Mesothelial cell of epicardium (in vitro differentiated cells): Measurements from ENCODE around the gene KLK11. TPM values are rescaled to one million over a fixed set of nuclear protein-coding genes. Genes with fewer than 3 reads are reported as not detected.

Experiments
- DNase-seq, 2 experiments: peaks; one replicate each; pipeline ENCODE4 v3.0.0; 2021; ENCODE audit warnings: low spot score in 2 of 2; ENCODE audit not compliant: unreplicated experiment in 2 of 2
- H3K27ac Mint-ChIP-seq: 2 replicates; pipeline ENCODE4 v1.8.0; 2021; ENCODE audit warnings: mixed read lengths
- H3K27me3 Mint-ChIP-seq: 2 replicates; pipeline ENCODE4 v1.8.0; 2021; ENCODE audit warnings: low read depth, mixed read lengths
- H3K36me3 Mint-ChIP-seq: 2 replicates; pipeline ENCODE4 v1.8.0; 2021; ENCODE audit warnings: mixed read lengths
- H3K4me1 Mint-ChIP-seq: 2 replicates; pipeline ENCODE4 v1.8.0; 2021; ENCODE audit warnings: mixed read lengths
- H3K4me3 Mint-ChIP-seq: 2 replicates; pipeline ENCODE4 v1.8.0; 2021; ENCODE audit warnings: mild to moderate bottlenecking, moderate library complexity, mixed read lengths
- H3K9me3 Mint-ChIP-seq: 2 replicates; pipeline ENCODE4 v1.8.0; 2021; ENCODE audit warnings: mixed read lengths
- total RNA-seq: library from RNA; stranded (reverse); gene quantifications from 3 replicates; pipeline ENCODE4 v1.2.1, GENCODE V29; 2021
- TF ChIP-seq, protein P1 (sequence below): fragments of 200-600 bp; sonication (generic); IDR thresholded peaks from one replicate; pipeline ENCODE4 v1.5.0; 2021; ENCODE audit warnings: antibody characterized with exemption; ENCODE audit not compliant: unreplicated experiment

The KLK11 gene
- total RNA-seq, 1 donor from 2014 or later = not detected

GRCh38 chr19:51036519-51036918, 10.1 kb upstream of the KLK11 start:
- Mint-ChIP-seq H3K27me3 (peaks cover 24% of the 10 kb centered on the region), H3K9me3 (no peaks in the 10 kb centered on the region), H3K27ac (no peak overlapping the region), H3K36me3 (no peaks in the 10 kb centered on the region), H3K4me3 (no peak overlapping the region), H3K4me1 (no peaks in the 10 kb centered on the region)
- no peak for DNase-seq
- TF ChIP-seq, protein P1, sequence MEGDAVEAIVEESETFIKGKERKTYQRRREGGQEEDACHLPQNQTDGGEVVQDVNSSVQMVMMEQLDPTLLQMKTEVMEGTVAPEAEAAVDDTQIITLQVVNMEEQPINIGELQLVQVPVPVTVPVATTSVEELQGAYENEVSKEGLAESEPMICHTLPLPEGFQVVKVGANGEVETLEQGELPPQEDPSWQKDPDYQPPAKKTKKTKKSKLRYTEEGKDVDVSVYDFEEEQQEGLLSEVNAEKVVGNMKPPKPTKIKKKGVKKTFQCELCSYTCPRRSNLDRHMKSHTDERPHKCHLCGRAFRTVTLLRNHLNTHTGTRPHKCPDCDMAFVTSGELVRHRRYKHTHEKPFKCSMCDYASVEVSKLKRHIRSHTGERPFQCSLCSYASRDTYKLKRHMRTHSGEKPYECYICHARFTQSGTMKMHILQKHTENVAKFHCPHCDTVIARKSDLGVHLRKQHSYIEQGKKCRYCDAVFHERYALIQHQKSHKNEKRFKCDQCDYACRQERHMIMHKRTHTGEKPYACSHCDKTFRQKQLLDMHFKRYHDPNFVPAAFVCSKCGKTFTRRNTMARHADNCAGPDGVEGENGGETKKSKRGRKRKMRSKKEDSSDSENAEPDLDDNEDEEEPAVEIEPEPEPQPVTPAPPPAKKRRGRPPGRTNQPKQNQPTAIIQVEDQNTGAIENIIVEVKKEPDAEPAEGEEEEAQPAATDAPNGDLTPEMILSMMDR = no peak

DNA sequence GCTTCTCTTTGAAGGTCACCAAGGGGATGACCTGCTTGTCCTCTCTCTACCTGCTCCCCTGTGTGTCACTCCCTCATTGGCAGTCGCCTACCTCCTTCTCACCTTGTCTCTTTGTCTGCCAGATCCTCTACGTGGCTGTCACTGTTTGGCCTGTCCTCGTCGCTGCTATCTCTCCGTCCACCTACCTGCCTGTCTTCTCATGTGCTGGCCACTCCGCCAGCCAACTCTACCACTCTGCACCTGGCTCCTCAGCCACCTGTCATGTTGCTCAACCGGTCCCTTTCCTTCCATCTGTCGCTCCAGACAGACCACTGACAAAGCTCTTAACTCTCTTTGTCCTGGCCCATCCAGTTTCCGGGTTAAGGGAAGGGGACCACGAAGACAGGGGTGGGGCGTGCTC, 8.3 kb upstream of the KLK11 start, which contains the start of gene KLK12:
Gene KLK12, minus strand, starts transcription at position 299 of the 400 bp plus-strand sequence. CDS start 381 bp downstream, outside the sequence.
- Mint-ChIP-seq H3K36me3 (no peaks in the 10 kb centered on the region), H3K4me3 (no peak within 1 kb of the TSS), H3K27me3 (peaks cover 24% of the 10 kb centered on the region), H3K27ac (no peak within 1 kb of the TSS), H3K4me1 (no peaks in the 10 kb centered on the region), H3K9me3 (no peaks in the 10 kb centered on the region)
- TF ChIP-seq, protein P1 = no peak
- DNase-seq = no peak

DNA sequence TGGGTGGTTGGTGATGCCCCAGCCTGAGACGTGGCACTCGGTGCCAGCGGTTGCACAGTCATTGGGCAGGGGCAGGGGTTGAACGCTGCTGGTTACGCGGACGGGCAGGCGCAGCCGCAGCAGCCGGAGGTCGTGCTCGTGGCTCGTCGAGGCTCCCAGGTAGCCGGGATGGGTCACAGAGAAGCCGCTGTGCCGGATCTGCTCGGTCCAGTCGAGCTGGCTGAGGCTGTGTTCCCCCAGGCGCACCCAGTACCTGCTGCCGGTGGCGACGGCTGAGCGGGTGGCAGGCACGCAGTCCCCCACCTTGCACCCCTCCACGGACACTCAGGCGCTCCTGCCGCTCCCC, 5.4 kb upstream of the KLK11 start:
- TF ChIP-seq, protein P1 = no peak
- H3K4me1 Mint-ChIP-seq = peaks cover 3% of the 10 kb centered on the region
- no peaks in the 10 kb centered on the region for H3K36me3 Mint-ChIP-seq
- H3K4me3 Mint-ChIP-seq = no peak overlapping the region
- peaks cover 34% of the 10 kb centered on the region for H3K27me3 Mint-ChIP-seq
- no peak overlapping the region for H3K27ac Mint-ChIP-seq
- DNase-seq = no peak
- no peaks in the 10 kb centered on the region for H3K9me3 Mint-ChIP-seq

DNA sequence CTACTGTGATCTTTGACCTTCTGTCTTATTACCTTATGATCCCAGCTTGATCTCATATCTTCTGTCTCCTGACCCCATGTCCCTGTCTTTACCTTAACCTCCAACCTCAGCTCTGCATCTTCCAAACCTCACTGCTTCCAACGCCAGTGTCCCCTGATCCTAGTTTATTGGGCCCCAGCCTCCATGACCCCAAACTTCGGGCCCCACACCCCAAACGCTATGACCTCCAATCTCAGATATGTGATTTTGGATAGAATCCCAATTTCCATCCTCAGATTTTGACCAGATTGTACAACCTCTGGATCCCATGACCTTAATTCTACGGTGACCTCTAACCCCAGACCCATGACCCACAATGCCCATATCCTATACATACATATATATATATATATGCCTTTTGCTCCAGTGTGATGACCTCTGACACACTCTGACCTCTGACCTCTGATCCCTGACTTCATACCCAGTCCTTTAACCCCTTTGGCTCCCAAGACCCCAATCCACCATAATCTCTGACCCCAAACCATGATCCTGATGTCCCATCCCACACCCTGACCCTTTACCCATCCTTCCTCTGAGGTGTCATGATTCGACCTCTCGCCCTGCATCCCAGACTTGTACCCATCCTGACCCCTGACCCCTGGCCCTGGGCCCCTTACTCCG, 4.9 kb upstream of the KLK11 start:
- Mint-ChIP-seq H3K27ac (no peak overlapping the region), H3K36me3 (no peaks in the 10 kb centered on the region), H3K4me3 (no peak overlapping the region), H3K9me3 (no peaks in the 10 kb centered on the region), H3K27me3 (peaks cover 33% of the 10 kb centered on the region), H3K4me1 (peaks cover 6% of the 10 kb centered on the region)
- TF ChIP-seq, protein P1 = no peak
- DNase-seq = no peak

- TF ChIP-seq, protein P1 = no peak
- H3K9me3 Mint-ChIP-seq = no peaks in the 10 kb centered on the region
- no peak overlapping the region for H3K27ac Mint-ChIP-seq
- H3K4me3 Mint-ChIP-seq = no peak overlapping the region
- no peaks in the 10 kb centered on the region for H3K36me3 Mint-ChIP-seq
- H3K4me1 Mint-ChIP-seq = peaks cover 6% of the 10 kb centered on the region
- peaks cover 30% of the 10 kb centered on the region for H3K27me3 Mint-ChIP-seq
- no peak for DNase-seq
Measured at GRCh38 chr19:51030631-51031030, 4.2 kb upstream of the KLK11 start.
